PC-3 (cell line): ENCODE measurements around the gene DIAPH1. TPM values are rescaled to one million over a fixed set of nuclear protein-coding genes. Genes with fewer than 3 reads are reported as not detected.

ENCODE experiments used
- ATAC-seq: fragments of 200-7000 bp; cut with Tn5 transposase; 2 replicates; pipeline ENCODE4 v1.9.1; 2020; ENCODE audit warnings: mild to moderate bottlenecking, moderate library complexity
- BruUV-seq: library from RNA; stranded (reverse); fragments of 400-500 nt; replicated peaks from 2 replicates; lab custom pipeline; 2021; lab: Mats Ljungman, UMichigan
- CTCF ChIA-PET: fragments of 300-600 bp; sonication (Branson Sonifier 250); formaldehyde crosslinking; loops from one replicate; lab custom pipeline; 2022; ENCODE audit warnings: antibody characterized with exemption; lab: Charles Lee
- POLR2A ChIA-PET: fragments of 300-600 bp; sonication (Branson Sonifier 250); formaldehyde crosslinking; loops from one replicate; lab custom pipeline; 2022; ENCODE audit warnings: antibody characterized with exemption; ENCODE audit not compliant: unreplicated experiment; lab: Charles Lee
- DNase-seq: peaks from one replicate; pipeline ENCODE4 v3.0.0-alpha.2; 2015
- H2AFZ ChIP-seq: fragments of 300-600 bp; sonication (generic); 2 replicates; pipeline ENCODE4 v1.6.0; 2016; ENCODE audit warnings: antibody characterized with exemption, low read length
- H3F3A ChIP-seq: fragments of 300-600 bp; sonication (generic); one replicate; pipeline ENCODE4 v1.6.0; 2017; ENCODE audit warnings: antibody characterized with exemption, low read length, control low read depth, mild to moderate bottlenecking; ENCODE audit not compliant: unreplicated experiment
- H3K27ac ChIP-seq: fragments of 300-600 bp; sonication (generic); 2 replicates; pipeline ENCODE4 v1.5.1; 2016; ENCODE audit warnings: mild to moderate bottlenecking, low read length
- H3K27me3 ChIP-seq: fragments of 300-600 bp; sonication (generic); 2 replicates; pipeline ENCODE4 v1.6.1; 2016; ENCODE audit warnings: low read length, mixed read lengths
- H3K36me3 ChIP-seq: fragments of 300-600 bp; sonication (generic); 2 replicates; pipeline ENCODE4 v1.6.1; 2016; ENCODE audit warnings: low read depth, mixed run types, low read length, mixed read lengths
- H3K4me1 ChIP-seq: fragments of 300-600 bp; sonication (generic); 2 replicates; pipeline ENCODE4 v1.5.1; 2016; ENCODE audit warnings: low read length; ENCODE audit not compliant: insufficient read depth
- H3K4me2 ChIP-seq: fragments of 300-600 bp; sonication (generic); 2 replicates; pipeline ENCODE4 v1.6.0; 2016; ENCODE audit warnings: low read length
- H3K4me3 ChIP-seq: fragments of 300-600 bp; sonication (generic); 2 replicates; pipeline ENCODE4 v1.5.1; 2016; ENCODE audit warnings: mild to moderate bottlenecking, low read length, mixed read lengths
- H3K79me2 ChIP-seq: fragments of 300-600 bp; sonication (generic); 2 replicates; pipeline ENCODE4 v1.6.1; 2017; ENCODE audit warnings: low read length, mixed read lengths
- H3K9ac ChIP-seq: fragments of 300-600 bp; sonication (generic); 2 replicates; pipeline ENCODE4 v1.6.0; 2016; ENCODE audit warnings: mild to moderate bottlenecking, low read length
- H3K9me2 ChIP-seq: fragments of 300-600 bp; sonication (generic); replicated peaks from 2 replicates; pipeline ENCODE4 v1.6.1; 2016; ENCODE audit warnings: mixed run types, low read length, mixed read lengths
- H3K9me3 ChIP-seq: fragments of 300-600 bp; sonication (generic); 2 replicates; pipeline ENCODE4 v1.6.1; 2016; ENCODE audit warnings: low read length, mixed read lengths
- H4K20me1 ChIP-seq: fragments of 300-600 bp; sonication (generic); 2 replicates; pipeline ENCODE4 v1.6.1; 2016; ENCODE audit warnings: low read length, mixed read lengths
- CTCF ChIP-seq: fragments of 300-600 bp; sonication (generic); conservative IDR thresholded peaks from 2 replicates; pipeline ENCODE4 v1.5.1; 2017; ENCODE audit warnings: antibody characterized with exemption, low read depth, mild to moderate bottlenecking, low read length
- EZH2 ChIP-seq: fragments of 300-600 bp; sonication (generic); IDR thresholded peaks from one replicate; pipeline ENCODE4 v1.6.1; 2017; ENCODE audit warnings: antibody characterized with exemption, mild to moderate bottlenecking, low read length; ENCODE audit not compliant: unreplicated experiment
- EZH2phosphoT487 ChIP-seq: fragments of 300-600 bp; sonication (generic); IDR thresholded peaks from 2 replicates; pipeline ENCODE4 v1.6.1; 2018; ENCODE audit warnings: mild to moderate bottlenecking, antibody characterized with exemption, low read length, borderline replicate concordance
- intact Hi-C: fragments of 100-400 bp; cut with micrococcal nuclease; formaldehyde crosslinking; loops from 2 replicates; pipeline ENCODE4 v1.9.0; 2023
- total RNA-seq: library from RNA; depleted of rRNA; stranded (reverse); fragments of >200 nt; gene quantifications from 2 replicates; pipeline ENCODE4 v1.2.3, GENCODE V29; 2014

DIAPH1 gene
- total RNA-seq, 1 experiment from 2014 or later: 51.9 TPM

DNA sequence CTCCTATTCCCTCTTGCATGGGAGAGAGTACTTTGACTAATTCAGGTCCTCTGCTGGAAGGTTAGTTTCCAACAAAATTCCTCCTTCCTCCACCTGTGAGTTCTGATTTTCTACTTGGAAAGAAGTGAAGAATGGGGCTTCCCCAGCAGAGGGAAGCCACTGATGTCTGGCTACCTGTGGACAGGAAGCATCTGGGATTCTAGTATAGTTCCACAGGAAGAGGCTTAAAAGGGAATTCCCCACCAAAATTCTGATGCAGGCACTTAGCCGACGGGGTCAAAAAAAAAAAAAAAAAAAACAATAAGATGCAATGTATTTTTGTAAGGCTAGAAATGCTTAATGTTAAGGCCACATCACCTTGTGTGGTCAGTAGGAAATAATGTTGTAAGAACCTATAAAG is 96.5 kb downstream of the DIAPH1 start:
- ATAC-seq: no peak
- H3K36me3 ChIP-seq: peaks cover 59% of the 10 kb centered on the region
- H3K9ac ChIP-seq: peak overlapping the region; percentile 78
- no peak for TF ChIP-seq EZH2phosphoT487
- no peak for TF ChIP-seq EZH2
- no peak for TF ChIP-seq CTCF
- peaks cover 15% of the 10 kb centered on the region for H3F3A ChIP-seq
- H3K9me2 ChIP-seq: no peaks in the 10 kb centered on the region
- H3K4me1 ChIP-seq: peaks cover 45% of the 10 kb centered on the region
- peak overlapping the region; percentile 68 for H3K4me2 ChIP-seq
- H2AFZ ChIP-seq: no peak overlapping the region
- H4K20me1 ChIP-seq: no peaks in the 10 kb centered on the region
- H3K4me3 ChIP-seq: peak overlapping the region; percentile 32; the same call in 1 of the 2 replicates
- CTCF ChIA-PET: interaction anchor here (1.0 kb wide), 1 partner anchor 13 kb away, joined by 6 read pairs; no protein-coding TSS in a partner anchor
- H3K9me3 ChIP-seq: no peaks in the 10 kb centered on the region
- POLR2A ChIA-PET: no interaction called here
- no TSS peak for BruUV-seq
- H3K27me3 ChIP-seq: no peaks in the 10 kb centered on the region
- peak overlapping the region; percentile 100 for H3K27ac ChIP-seq
- H3K79me2 ChIP-seq: peaks cover 12% of the 10 kb centered on the region; the same call in 1 of the 2 replicates
- DNase-seq: no peak
- intact Hi-C loops: no loop called here

DNA sequence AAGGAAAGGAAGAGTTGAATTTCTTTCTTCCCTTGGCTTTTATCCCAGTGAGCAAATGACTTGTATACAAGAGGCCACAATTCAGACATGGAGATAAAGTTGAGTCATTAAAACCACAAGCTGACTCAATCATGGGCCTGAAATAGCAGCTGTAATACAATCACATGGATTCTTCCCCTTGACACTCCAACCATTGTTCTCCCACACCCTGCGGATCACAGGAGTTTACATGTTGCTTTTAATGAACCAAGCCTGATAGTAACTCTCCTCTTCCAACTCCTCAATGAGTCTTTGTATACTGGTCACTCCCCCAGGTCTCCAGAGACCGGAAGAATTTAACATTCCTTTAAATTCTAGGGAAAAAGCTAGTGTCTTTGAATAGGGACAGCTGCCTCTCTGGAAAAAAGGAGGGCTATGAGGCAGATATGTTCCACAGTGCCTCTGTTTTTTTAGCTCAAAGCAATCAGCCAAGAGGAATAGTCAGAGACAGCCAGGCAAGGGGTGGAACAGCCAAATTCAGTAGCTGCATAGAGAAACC is 97.5 kb downstream of the DIAPH1 start:
- Histone ChIP-seq H3K4me2 (peak overlapping the region; percentile 68), H2AFZ (no peak overlapping the region), H3F3A (peaks cover 15% of the 10 kb centered on the region), H3K79me2 (peaks cover 12% of the 10 kb centered on the region; the same call in 1 of the 2 replicates), H3K27ac (peak overlapping the region; percentile 100), H3K9ac (peak overlapping the region; percentile 78), H3K27me3 (no peaks in the 10 kb centered on the region), H4K20me1 (no peaks in the 10 kb centered on the region), H3K9me3 (no peaks in the 10 kb centered on the region), H3K4me3 (peak overlapping the region; percentile 32; the same call in 1 of the 2 replicates), H3K4me1 (peaks cover 45% of the 10 kb centered on the region), H3K36me3 (peaks cover 61% of the 10 kb centered on the region), H3K9me2 (no peaks in the 10 kb centered on the region)
- intact Hi-C loops: loop anchor here (1.0 to 2.0 kb wide), 3 partner anchors 12 to 39 kb away; partner anchors contain the start of gene PCDHGC5
- ChIA-PET CTCF (interaction anchor here (0.6 to 1.6 kb wide), 6 partner anchors 12 to 191 kb away, joined by 3 to 7 read pairs (median 4); partner anchors contain the start of genes PCDHGA1 and PCDHGA5), POLR2A (interaction anchor here (0.5 to 0.6 kb wide), 2 partner anchors 9 to 13 kb away, joined by 3 to 5 read pairs; no protein-coding TSS in a partner anchor)
- TF ChIP-seq EZH2 (no peak), CTCF (no peak), EZH2phosphoT487 (no peak)
- peak; percentile 94 for DNase-seq
- ATAC-seq: peak; percentile 90
- BruUV-seq: no TSS peak
